ENCODE results near the gene ZIC2. TPM values are rescaled to one million over a fixed set of nuclear protein-coding genes. Genes with fewer than 3 reads are reported as not detected.

The ZIC2 gene
- total and polyA plus RNA-seq, 2 of the 8 experiments (the other 6 are each of a cell fraction or from before 2014, with no cell fraction given): 53.2 to 372 TPM

DNA sequence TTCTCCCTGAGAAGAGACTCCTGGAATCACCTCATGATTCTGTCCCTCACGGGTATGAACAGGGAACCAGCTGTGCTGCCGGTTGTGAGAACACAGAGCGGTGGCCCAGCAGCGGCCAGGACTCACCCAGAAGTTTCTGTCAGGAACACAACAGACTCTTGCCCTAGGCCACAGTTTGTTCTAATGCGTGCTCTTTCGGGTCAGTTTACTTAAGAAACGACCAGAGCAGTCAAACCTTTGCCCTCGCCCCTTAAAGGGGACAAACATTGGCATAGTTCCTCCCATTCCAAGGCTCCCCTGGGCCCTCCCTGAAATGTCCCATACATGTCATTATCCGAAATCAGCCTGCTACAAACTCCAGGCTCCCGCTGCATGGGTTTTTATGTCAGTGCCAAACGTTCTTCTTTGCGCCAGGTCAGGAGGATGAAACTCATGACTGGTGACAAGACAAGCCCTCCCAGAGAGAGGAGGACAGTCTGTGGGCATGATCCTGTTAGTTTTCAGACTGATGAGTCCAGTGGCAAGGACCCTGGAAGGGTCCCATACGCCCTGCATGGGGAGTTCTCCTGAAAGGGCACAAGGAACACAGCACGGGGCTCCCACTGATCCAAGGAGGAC lies 28.3 kb upstream of the ZIC2 start:
- no peak overlapping the region for H4K91ac ChIP-seq (replicated peaks; ENCODE audit: insufficient read length, low read length)
- H2AK5ac ChIP-seq (ENCODE audit: low read depth, low read length): no peak overlapping the region
- peaks cover 10 to 33% (median 28%) of the 10 kb centered on the region in 4 experiments; a peak in 6 of 7 replicates for H3K27me3 ChIP-seq (replicated peaks in 1 of 4; ENCODE audit: control insufficient read depth in 3 of 4, extremely low read depth in 1 of 4, insufficient read depth in 3 of 4, low read length in 3 of 4)
- H3K79me1 ChIP-seq (ENCODE audit: low read depth, low read length): no peaks in the 10 kb centered on the region
- H3K79me2 ChIP-seq (ENCODE audit: control insufficient read depth in 1 of 2, insufficient read depth in 2 of 2, low read length in 2 of 2): no peaks in the 10 kb centered on the region
- peaks cover 22% of the 10 kb centered on the region for H3K23me2 ChIP-seq (ENCODE audit: low read depth, low read length)
- no peak overlapping the region for H2BK120ac ChIP-seq (replicated peaks; ENCODE audit: low read depth, low read length)
- WGBS, 2 experiments (ENCODE audit: extremely low coverage in 1 of 2, insufficient coverage in 1 of 2, insufficient read length in 1 of 2, insufficient replicate concordance in 2 of 2, low coverage in 1 of 2, low lambda C conversion rate in 2 of 2, missing lambda C conversion rate in 1 of 2): 84% methylated on average over 14 of the region's 14 CpGs; no CpG with 5 or more reads in 1 of the 2 experiments
- 0 out of 2 replicates have a peak overlapping the region, but pooled peaks have one; percentile 12 for H2BK12ac ChIP-seq (ENCODE audit: low read depth, low read length)
- H3K4me1 ChIP-seq (replicated peaks in 1 of 4; ENCODE audit: control insufficient read depth in 3 of 4, insufficient read depth in 4 of 4, low read length in 3 of 4): peaks cover 5 to 27% (median 16%) of the 10 kb centered on the region in 4 experiments
- no peak overlapping the region for H4K8ac ChIP-seq (ENCODE audit: extremely low read depth, insufficient read depth, low read length)
- ChIA-PET POLR2A (ENCODE audit: partially characterized antibody) (interaction anchor here (1.4 to 7.0 kb wide), 3 partner anchors 13 to 36 kb away, joined by 3 to 56 read pairs (median 5); partner anchors contain the start of gene ZIC2), CTCF (ENCODE audit: partially characterized antibody) (interaction anchor here (0.7 to 11.7 kb wide), 9 partner anchors 11 to 297 kb away, joined by 3 to 93 read pairs (median 6); no protein-coding TSS in a partner anchor)
- no peak overlapping the region for H3K56ac ChIP-seq (replicated peaks; ENCODE audit: insufficient read length, low read depth, low read length)
- H2AFZ ChIP-seq (ENCODE audit: low read length): no peak overlapping the region
- H3K36me3 ChIP-seq (ENCODE audit: control insufficient read depth in 2 of 4, insufficient read depth in 4 of 4, low read length in 3 of 4): no peaks in the 10 kb centered on the region
- no peak overlapping the region for H3K4me3 ChIP-seq (ENCODE audit: extremely low read depth in 1 of 4, insufficient read depth in 2 of 4, low read depth in 3 of 4, low read length in 4 of 4)
- H3K4me2 ChIP-seq (ENCODE audit: insufficient read depth in 1 of 2, low read depth in 2 of 2, low read length in 2 of 2): no peak overlapping the region
- no peak overlapping the region for H3K14ac ChIP-seq (ENCODE audit: insufficient read length)
- no peak overlapping the region for H3K4ac ChIP-seq (replicated peaks; ENCODE audit: insufficient read length, low read depth, low read length)
- H3K9ac ChIP-seq (replicated peaks in 1 of 4; ENCODE audit: extremely low read depth in 1 of 4, low read depth in 3 of 4, low read length in 3 of 4): no peak overlapping the region
- TF ChIP-seq SAP30 (IDR thresholded peaks at IDR 0.05; ENCODE audit: insufficient read depth, insufficient replicate concordance, low read length): no peak
- no peaks in the 10 kb centered on the region for H3K9me3 ChIP-seq (ENCODE audit: insufficient read depth in 2 of 2, low read depth in 1 of 2, low read length in 1 of 2)
- no peak overlapping the region for H3K23ac ChIP-seq (ENCODE audit: insufficient read length)
- H4K20me1 ChIP-seq (replicated peaks in 1 of 2; ENCODE audit: control insufficient read depth in 1 of 2, insufficient read depth in 2 of 2, low read length in 2 of 2): no peaks in the 10 kb centered on the region
- FAIRE-seq: no peak
- H2BK5ac ChIP-seq (ENCODE audit: low read depth, low read length): no peak overlapping the region
- peak overlapping the region; percentile 72; the same call in 1 of the 2 replicates for H2BK15ac ChIP-seq (ENCODE audit: low read length)
- H4K5ac ChIP-seq (ENCODE audit: insufficient read length, low read depth, low read length): no peak overlapping the region
- no peak overlapping the region for H3K27ac ChIP-seq (ENCODE audit: low read depth, low read length)
- H2BK20ac ChIP-seq (ENCODE audit: low read length): no peak overlapping the region
- peak overlapping the region; percentile 34; the same call in 1 of the 2 replicates for H3K18ac ChIP-seq (ENCODE audit: extremely low read depth, low read length)
- DNase-seq (ENCODE audit: low read depth in 1 of 2, low spot score in 2 of 2): no peak
